ENCODE measurements around the gene GLIS1.

The GLIS1 gene

GRCh38 chr1:53735681-53736080 lies 3.3 kb downstream of the GLIS1 start:
- no peak for DNase-seq (ENCODE audit: low spot score)

GRCh38 chr1:53735261-53735660 lies 3.7 kb downstream of the GLIS1 start:
- DNase-seq (ENCODE audit: low spot score) = no peak

DNA sequence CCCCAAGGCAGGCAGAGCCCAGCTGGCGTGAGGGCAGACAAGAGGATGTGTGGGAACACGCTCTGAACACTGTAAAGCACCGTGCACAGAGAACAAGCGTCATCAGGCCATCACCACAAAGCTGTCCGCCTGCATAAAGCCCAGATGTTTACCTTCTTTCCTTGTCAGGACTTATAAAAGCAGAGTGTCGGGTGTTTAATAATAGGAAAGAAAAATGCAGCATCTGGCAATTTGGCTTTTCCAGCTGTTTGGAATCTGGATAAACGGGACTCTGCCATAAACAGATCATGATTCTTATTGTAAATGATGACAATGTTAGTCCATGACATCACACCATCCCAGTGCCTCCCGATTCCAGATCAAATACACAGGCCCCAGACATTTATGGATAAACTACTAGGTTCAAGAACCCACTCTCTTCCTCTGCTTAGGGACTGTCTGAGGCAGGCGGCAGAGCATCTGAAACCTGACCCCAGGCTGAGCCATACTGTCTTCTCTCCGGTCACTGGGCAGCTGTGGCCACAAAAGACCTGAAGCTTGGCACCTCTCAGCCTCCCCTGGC lies 4.2 kb downstream of the GLIS1 start:
- no peak for DNase-seq (ENCODE audit: low spot score)

DNA sequence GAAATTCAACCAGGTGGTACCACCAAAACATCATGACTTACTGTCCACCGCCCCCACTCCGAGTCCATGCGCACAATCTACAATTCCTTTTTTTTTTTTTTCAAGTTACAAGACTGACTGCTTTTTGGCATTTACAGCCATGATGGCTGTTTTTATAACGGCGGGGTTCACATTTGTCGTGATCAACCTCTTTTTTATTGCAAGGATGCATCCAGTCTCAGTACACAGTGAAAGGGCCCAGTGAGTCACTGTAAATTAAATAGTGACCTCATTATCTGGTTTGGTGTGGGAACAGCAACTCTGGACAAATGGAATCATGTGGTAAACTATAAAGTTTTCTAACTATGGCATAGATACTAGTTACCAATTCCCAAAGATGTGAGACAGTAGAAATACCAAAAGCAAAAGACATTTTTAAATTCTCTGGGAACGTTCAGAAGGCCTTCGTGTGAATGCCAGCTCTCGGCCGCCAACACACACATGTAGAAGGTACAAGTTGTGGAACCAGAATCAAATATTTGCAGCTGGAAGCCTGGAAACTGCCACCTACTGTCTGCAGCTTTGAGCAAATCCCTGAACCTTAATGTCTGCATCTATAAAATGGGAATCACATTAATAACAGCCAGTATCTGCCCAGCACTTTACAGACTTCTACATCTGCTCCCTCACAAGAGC lies 4.9 kb downstream of the GLIS1 start:
- no peak for DNase-seq (ENCODE audit: low spot score)

DNA sequence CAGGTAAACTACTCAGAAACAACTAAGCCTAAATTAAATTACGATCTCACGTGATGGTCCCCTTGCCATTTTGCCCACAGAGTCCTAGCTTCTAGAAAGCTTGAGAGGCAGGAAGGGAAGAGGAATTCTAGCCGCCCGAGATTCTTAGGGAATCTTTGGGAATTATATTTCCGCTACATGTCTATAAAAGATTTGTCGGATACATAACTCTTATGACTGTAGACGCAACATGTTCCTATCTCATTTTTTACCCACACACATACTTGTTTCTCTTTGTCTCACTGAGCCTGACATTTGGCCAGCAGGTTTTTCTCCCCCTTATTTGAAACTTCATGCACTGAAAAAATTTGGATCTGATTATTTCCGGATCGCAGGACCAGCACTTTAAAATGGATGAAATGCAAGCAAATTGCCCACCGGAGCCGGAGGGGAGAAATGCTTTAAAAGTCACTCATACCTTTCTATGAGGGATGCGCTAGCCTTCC lies 5.5 kb downstream of the GLIS1 start:
- DNase-seq (ENCODE audit: low spot score) = no peak

DNA sequence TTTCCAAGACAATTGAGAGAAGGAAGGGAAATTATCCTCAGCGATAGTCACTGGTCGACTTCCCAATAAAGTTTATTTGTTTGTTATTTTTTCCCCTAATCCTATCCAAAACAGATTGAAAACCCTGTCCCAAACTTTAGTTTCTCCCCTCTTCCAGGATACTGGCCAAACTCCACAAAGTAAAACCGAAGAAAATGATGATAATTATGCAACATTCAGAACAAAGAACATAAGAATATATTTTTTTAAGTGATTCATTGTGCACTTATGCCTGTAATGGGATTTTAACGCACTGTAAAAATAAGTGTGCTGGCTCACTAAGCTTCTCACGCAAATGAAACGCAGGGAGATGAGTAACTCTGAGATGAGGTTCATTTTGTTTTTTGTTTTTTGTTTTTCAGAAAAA lies 6.0 kb downstream of the GLIS1 start:
- no peak for DNase-seq (ENCODE audit: low spot score)

DNA sequence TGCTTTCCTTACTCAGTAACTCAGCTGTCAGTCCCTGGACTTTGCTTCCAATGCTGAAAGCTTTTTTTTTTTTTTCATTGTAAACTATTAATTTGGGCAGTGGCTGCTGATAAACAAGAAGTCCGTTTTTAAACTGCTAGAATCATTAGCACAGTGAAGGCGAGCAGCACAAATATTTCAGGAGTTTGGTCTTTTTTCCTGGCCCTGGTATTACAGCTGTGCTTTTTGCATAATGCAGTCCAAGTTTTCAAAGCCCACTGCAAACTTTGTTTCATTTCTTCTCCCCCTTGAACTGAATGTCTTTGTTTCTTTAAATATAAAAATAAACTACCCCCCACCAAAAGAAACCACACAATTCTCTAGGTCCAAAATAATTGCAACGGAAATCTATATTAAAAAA lies 6.6 kb downstream of the GLIS1 start:
- DNase-seq (ENCODE audit: low spot score) = no peak

DNA sequence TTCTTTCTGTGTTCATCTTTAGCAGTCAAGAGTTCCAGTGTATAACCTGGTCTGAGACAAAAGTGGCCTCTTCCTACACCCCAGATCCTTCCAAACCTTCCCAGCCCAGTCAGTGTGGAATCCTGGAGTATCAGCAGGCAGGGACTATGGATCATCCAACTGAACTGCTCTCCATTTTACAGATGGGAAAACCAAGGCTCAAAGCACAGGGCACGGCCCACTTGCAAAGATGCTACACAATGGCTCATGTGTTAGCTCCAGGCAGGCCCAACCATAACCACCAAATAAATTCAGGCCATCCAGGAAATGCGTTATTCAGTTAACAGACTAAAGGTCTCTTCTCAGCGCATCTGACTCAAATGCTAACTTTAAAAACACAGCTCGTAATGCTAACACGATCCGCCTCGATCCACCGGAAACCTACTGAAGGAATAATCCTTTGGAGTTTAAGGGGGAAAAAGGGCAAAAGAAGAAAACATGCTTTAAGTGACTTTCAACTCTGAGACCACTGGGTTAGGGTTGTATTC lies 7.1 kb downstream of the GLIS1 start:
- no peak for DNase-seq (ENCODE audit: low spot score)

GRCh38 chr1:53731043-53731600 lies 7.8 kb downstream of the GLIS1 start:
- DNase-seq (ENCODE audit: low spot score) = no peak

DNA sequence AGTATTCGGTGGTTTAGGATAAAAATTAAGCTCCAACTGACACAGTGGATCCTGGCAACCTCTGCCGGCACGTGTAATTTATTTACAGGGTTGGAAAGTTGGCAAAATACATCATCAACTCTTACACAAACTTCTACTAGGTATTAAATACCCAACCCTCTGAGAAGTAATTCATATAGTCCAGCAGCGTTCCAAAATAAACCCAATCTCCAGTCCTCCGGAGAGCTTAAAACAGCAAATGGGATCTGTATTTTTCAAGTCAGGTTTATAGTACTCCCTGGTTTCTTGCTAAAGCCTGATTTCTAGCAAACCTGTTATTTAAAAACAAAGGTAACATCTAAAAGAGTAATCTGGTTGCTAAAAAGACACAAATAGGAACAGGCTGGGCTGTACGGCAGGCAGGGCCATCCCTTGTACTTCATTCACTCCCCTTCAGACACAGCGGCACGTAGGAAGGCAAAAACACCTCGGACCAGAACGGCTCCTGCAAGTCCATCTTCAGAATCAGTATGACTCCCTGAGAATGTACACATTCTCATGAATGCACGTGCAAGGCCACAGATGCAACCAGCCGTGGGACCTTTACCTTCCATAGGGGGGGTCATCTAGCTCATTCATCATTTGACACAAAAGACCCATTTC lies 8.6 kb downstream of the GLIS1 start:
- no peak for DNase-seq (ENCODE audit: low spot score)

DNA sequence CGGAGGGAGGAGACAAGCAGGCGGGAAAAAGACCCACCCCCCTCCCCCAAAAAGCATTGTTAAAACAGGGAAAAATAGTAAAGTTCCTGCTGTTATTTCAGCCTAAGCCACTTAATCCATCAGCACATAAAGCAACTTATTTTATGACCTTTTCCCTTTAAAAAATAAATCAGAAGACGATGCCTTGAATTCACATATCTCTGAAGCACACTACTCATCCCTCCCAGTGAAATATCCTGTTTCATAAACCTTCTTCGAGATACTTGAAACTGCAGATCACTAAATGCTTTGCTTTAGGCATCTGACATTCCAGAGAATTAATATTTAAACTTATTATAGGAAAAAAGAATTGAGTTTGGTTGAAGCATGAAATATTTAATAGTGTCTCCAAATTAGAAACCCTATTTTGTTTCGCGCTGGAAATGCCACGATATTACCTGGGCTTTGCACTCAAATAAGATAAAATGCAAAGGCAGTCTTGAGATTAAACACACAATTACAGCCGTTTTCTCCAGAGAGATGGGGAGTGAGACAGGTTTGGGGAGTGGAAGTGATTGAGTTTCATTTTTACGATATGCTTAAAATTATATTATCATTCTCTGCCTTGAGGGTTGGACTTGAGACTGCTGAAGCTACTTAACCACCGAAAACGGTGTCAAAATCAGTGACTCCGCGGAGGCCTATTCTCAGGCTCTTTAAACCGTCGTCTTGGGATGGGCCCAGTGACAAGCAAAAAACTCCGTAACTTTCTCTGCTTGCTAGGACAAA lies 9.3 kb downstream of the GLIS1 start:
- DNase-seq (ENCODE audit: low spot score) = no peak

DNA sequence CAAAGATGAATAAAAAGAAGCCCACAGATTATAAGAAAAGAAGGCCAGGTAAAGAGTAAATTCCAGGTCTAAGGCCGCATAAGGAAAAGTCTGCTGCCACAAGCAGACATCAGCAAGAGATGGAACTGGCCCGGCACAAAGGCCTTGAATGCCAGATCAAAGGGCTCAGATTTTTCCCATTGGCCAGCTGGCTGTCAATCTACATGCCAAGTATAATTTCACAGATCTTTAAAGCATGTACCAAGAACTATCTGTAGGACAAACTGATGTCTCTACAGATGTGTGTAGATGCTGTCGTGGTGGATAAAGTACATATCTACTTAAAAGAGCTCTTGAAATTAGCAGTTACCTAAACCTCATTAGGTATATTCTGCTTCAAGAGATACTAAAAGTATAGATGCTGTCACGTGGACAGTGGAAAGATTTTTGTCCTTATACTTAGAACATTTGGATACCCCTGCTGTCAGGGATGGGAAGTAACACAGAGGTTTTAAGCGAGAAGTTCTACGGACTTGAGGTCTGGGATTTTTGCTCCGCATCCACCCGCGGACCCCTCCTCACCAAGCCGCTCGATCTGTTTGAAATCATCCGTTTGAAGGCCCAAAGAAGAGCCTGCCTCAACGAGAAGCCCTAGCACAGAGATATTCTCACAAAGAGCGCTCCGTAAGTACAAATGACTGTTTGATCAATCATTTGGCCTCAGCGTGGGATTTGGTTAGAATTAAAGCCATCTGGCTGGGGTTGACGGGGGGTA lies 10.1 kb downstream of the GLIS1 start:
- no peak for DNase-seq (ENCODE audit: low spot score)

GRCh38 chr1:53728196-53728595 lies 10.8 kb downstream of the GLIS1 start:
- DNase-seq (ENCODE audit: low spot score) = no peak

DNA sequence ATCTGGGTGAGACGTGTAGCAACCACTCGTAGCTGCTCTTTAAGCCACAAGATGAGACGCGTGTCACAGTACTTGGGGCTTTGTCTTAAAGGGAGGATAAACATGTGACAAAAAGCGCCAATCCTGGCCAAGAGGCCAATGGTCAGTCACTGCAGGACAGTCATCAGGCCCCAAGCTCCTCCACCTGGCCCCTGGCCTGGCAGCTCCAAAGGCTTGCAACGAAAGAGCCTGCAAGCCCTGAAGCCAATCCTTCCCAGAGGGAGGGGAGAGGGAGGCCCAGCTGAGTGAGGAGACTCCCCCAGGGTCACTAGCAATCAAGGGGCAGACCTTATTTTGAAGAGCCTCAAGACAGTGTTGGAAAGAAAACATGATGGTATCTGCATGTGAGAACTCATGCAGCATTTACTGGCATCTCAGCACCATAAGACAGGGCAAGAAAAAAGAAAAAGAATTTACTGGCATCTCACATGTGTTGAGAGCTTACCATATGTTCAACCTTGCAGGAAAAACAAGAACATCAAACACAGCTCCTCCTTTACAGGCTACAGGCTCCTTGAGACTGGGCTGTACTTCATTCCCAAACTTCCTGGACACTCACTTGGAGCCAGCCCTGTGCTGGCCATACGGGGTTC lies 11.4 kb downstream of the GLIS1 start:
- DNase-seq (ENCODE audit: low spot score) = no peak

DNA sequence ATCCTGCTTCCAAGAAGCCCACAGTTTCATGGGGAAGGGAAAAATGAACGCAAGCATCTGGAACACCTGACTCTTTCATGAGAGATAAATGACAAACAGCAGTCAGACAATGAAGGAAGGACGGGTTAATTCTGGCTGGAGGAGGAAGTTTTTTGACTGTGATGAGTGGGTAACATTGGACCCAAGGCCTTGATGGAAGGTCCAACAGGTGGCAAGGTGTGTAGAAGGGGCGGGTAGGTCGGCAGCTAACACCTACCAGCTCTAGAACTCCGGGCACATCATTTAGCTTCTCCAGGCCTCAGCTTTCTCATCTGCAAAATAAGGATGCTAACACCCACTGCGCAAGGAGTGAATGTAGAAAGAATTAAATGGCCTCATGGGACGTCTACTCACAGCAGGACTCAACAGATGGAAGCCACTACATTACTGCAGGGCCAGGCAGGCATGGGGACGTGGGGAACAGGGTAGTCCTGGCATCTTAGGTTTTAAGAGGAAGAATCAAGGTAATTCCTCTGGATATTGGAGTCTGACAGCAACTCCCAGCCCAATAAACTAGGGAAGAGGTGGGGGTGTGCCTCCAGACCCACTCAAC lies 12.9 kb downstream of the GLIS1 start:
- no peak for DNase-seq (ENCODE audit: low spot score)

- DNase-seq (ENCODE audit: low spot score) = no peak
These were observed 13.7 kb downstream of the GLIS1 start for GRCh38 chr1:53725238-53725689.

- DNase-seq (ENCODE audit: low spot score) = no peak
These were observed 16.9 kb downstream of the GLIS1 start for GRCh38 chr1:53722025-53722424.

- no peak for DNase-seq (ENCODE audit: low spot score)
These were observed 17.9 kb downstream of the GLIS1 start for GRCh38 chr1:53721088-53721487.

GRCh38 chr1:53719469-53719868 lies 19.5 kb downstream of the GLIS1 start:
- no peak for DNase-seq (ENCODE audit: low spot score)

- DNase-seq (ENCODE audit: low spot score) = no peak
These were observed 20.5 kb downstream of the GLIS1 start for GRCh38 chr1:53718443-53718842.
